Measurements from ENCODE around the gene GAREM2. TPM values are rescaled to one million over a fixed set of nuclear protein-coding genes. Genes with fewer than 3 reads are reported as not detected.

Gene GAREM2
- total and polyA plus RNA-seq, 4 donors: 0.08 to 0.28 (median 0.16) TPM

DNA sequence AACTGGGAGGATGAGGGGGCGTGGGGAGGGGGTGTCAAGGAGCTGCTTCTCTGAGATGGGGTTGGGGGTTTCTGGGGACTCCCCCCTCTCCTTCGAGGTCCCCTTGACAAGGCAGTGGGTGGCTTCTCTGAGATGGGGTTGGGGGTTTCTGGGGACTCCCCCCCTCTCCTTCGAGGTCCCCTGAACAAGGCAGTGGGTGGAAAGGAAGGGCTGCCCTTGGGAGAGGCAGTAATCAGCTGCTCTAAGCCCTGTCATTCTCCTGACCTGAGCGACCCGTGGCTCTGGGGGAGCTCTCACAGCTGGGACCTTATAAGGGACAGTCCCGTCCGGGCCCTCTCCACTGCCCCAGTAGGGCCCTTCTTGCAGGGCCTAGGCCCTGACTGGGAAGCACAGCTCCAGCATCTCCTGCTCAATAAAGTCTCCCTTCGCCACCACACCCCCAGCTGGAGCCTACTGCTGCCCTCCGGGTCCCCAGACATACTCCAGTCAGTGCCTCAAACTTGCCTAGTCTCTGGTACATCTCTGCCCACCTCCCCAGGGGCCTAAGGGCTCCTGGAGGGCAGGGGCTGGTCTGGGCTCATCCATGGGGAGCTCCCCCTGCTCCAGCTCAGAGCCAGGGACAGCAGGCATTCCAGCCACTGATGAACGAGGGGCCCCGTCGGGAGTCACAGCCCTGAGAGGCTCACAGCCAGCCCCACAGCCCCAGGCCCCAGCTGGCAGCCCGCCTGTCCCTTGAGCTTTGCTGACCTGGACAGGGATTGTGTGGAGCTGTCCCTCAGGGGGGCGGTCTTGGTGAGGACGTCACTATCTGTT is 2.8 kb downstream of the GAREM2 start:
- Histone ChIP-seq H3K27me3 (ENCODE audit: control insufficient read depth in 4 of 4, insufficient read depth in 4 of 4, low read length in 3 of 4) (peaks cover 0 to 6% (median 0%) of the 10 kb centered on the region in 4 donors), H3K36me3 (ENCODE audit: control insufficient read depth in 4 of 4, insufficient read depth in 3 of 4, low read depth in 1 of 4, low read length in 3 of 4) (no peaks in the 10 kb centered on the region), H3K9me3 (ENCODE audit: control insufficient read depth in 4 of 4, low read length in 3 of 4) (no peaks in the 10 kb centered on the region), H3K27ac (ENCODE audit: low read depth in 1 of 2, low read length in 2 of 2) (no peak overlapping the region), H3K9ac (ENCODE audit: low read depth in 1 of 2, low read length in 2 of 2) (no peak overlapping the region), H3K4me3 (ENCODE audit: low read depth in 1 of 3, low read length in 3 of 3) (no peak overlapping the region), H3K4me1 (ENCODE audit: control insufficient read depth in 4 of 4, insufficient read depth in 4 of 4, low read length in 3 of 4) (peaks cover 0 to 15% (median 9%) of the 10 kb centered on the region in 4 donors)
- TF ChIP-seq RXRA (IDR thresholded peaks at IDR 0.05) (no peak), JUND (IDR thresholded peaks at IDR 0.05) (no peak), RAD21 (IDR thresholded peaks at IDR 0.05) (no peak)
- TF ChIP-seq, protein P1, sequence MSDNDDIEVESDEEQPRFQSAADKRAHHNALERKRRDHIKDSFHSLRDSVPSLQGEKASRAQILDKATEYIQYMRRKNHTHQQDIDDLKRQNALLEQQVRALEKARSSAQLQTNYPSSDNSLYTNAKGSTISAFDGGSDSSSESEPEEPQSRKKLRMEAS (IDR thresholded peaks at IDR 0.05): no peak
- no peak for DNase-seq (ENCODE audit: low spot score)
- 78% methylated on average over 15 of the region's 15 CpGs for WGBS

- H3K27me3 ChIP-seq (ENCODE audit: control insufficient read depth in 4 of 4, insufficient read depth in 4 of 4, low read length in 3 of 4): peaks cover 0 to 6% (median 0%) of the 10 kb centered on the region in 4 donors
- no peak overlapping the region for H3K27ac ChIP-seq (ENCODE audit: low read depth in 1 of 2, low read length in 2 of 2)
- H3K4me3 ChIP-seq (ENCODE audit: low read depth in 1 of 3, low read length in 3 of 3): no peak overlapping the region
- H3K9ac ChIP-seq (ENCODE audit: low read depth in 1 of 2, low read length in 2 of 2): no peak overlapping the region
- TF ChIP-seq FOXA2 (IDR thresholded peaks at IDR 0.05) (no peak), RAD21 (IDR thresholded peaks at IDR 0.05) (no peak), ATF3 (IDR thresholded peaks at IDR 0.05) (no peak), REST (IDR thresholded peaks at IDR 0.05) (no peak), EGR1 (IDR thresholded peaks at IDR 0.05; ENCODE audit: low read depth in 2 of 2) (no peak), SP1 (IDR thresholded peaks at IDR 0.05) (no peak), GABPA (IDR thresholded peaks at IDR 0.05 in 1 of 2, conservative IDR thresholded peaks at IDR 0.05 in 1 of 2) (no peak), YY1 (IDR thresholded peaks at IDR 0.05) (no peak), HNF4A (conservative IDR thresholded peaks at IDR 0.05) (no peak), TAF1 (conservative IDR thresholded peaks at IDR 0.05) (no peak), RXRA (IDR thresholded peaks at IDR 0.05) (no peak), CTCF (IDR thresholded peaks at IDR 0.05; ENCODE audit: low read depth, low read length, missing input control) (no peak), HNF4G (IDR thresholded peaks at IDR 0.05) (no peak), NR2F2 (IDR thresholded peaks at IDR 0.05) (no peak), JUND (IDR thresholded peaks at IDR 0.05) (no peak), FOXA1 (IDR thresholded peaks at IDR 0.05) (no peak)
- TF ChIP-seq, protein P2, sequence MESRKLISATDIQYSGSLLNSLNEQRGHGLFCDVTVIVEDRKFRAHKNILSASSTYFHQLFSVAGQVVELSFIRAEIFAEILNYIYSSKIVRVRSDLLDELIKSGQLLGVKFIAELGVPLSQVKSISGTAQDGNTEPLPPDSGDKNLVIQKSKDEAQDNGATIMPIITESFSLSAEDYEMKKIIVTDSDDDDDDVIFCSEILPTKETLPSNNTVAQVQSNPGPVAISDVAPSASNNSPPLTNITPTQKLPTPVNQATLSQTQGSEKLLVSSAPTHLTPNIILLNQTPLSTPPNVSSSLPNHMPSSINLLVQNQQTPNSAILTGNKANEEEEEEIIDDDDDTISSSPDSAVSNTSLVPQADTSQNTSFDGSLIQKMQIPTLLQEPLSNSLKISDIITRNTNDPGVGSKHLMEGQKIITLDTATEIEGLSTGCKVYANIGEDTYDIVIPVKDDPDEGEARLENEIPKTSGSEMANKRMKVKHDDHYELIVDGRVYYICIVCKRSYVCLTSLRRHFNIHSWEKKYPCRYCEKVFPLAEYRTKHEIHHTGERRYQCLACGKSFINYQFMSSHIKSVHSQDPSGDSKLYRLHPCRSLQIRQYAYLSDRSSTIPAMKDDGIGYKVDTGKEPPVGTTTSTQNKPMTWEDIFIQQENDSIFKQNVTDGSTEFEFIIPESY (IDR thresholded peaks at IDR 0.05): no peak
- TF ChIP-seq, protein P1 (IDR thresholded peaks at IDR 0.05): no peak
- no peak for DNase-seq (ENCODE audit: low spot score)
- peaks cover 0 to 15% (median 9%) of the 10 kb centered on the region in 4 donors for H3K4me1 ChIP-seq (ENCODE audit: control insufficient read depth in 4 of 4, insufficient read depth in 4 of 4, low read length in 3 of 4)
- H3K36me3 ChIP-seq (ENCODE audit: control insufficient read depth in 4 of 4, insufficient read depth in 3 of 4, low read depth in 1 of 4, low read length in 3 of 4): no peaks in the 10 kb centered on the region
- no peaks in the 10 kb centered on the region for H3K9me3 ChIP-seq (ENCODE audit: control insufficient read depth in 4 of 4, low read length in 3 of 4)
- WGBS: 81% methylated on average over 11 of the region's 11 CpGs
These were observed 3.4 kb downstream of the GAREM2 start for GRCh38 chr2:26176279-26176615.
